WTC11 (cell line): Measurements from ENCODE around the gene BNC2. TPM values are rescaled to one million over a fixed set of nuclear protein-coding genes. Genes with fewer than 3 reads are reported as not detected.

Experiments
- ATAC-seq: fragments of 200-7000 bp; cut with Tn5 transposase; 2 replicates; pipeline ENCODE4 v1.10.0; 2021; ENCODE audit warnings: mild to moderate bottlenecking, moderate library complexity
- CTCF ChIA-PET: fragments of 300-600 bp; sonication (Branson Sonifier 250); formaldehyde crosslinking; loops from one replicate; lab custom pipeline; 2021; ENCODE audit warnings: antibody characterized with exemption; lab: Charles Lee
- POLR2A ChIA-PET: fragments of 350-600 bp; sonication (Branson Sonifier 250); formaldehyde crosslinking; loops from one replicate; lab custom pipeline; 2021; ENCODE audit warnings: antibody characterized with exemption; lab: Charles Lee
- DNase-seq: peaks from one replicate; pipeline ENCODE4 v3.0.0; 2021; ENCODE audit warnings: low spot score
- H3K27ac Mint-ChIP-seq: 2 replicates; pipeline ENCODE4 v1.8.0; 2021; ENCODE audit warnings: mixed read lengths
- H3K27me3 Mint-ChIP-seq: 2 replicates; pipeline ENCODE4 v1.8.0; 2021; ENCODE audit warnings: low read depth, mild to moderate bottlenecking, moderate library complexity, mixed read lengths
- H3K36me3 Mint-ChIP-seq: 2 replicates; pipeline ENCODE4 v1.8.0; 2021; ENCODE audit warnings: mixed read lengths
- H3K4me1 Mint-ChIP-seq: 2 replicates; pipeline ENCODE4 v1.8.0; 2022; ENCODE audit warnings: mixed read lengths
- H3K4me3 Mint-ChIP-seq: 2 replicates; pipeline ENCODE4 v1.8.0; 2021; ENCODE audit warnings: mild to moderate bottlenecking, moderate library complexity, mixed read lengths
- H3K9me3 Mint-ChIP-seq: 2 replicates; pipeline ENCODE4 v1.8.0; 2021; ENCODE audit warnings: mixed read lengths
- AFF4 ChIP-seq: sonication (generic); formaldehyde crosslinking; IDR thresholded peaks from 2 replicates; pipeline ENCODE4 v1.8.1; 2023; ENCODE audit warnings: mild to moderate bottlenecking, missing genetic modification reagents, borderline replicate concordance
- AR ChIP-seq: fragments of 250-450 bp; sonication (Bioruptor Pico); IDR thresholded peaks from 2 replicates; pipeline ENCODE4 v1.9.0; 2021; ENCODE audit warnings: mild to moderate bottlenecking
- ATF3 ChIP-seq: sonication (generic); formaldehyde crosslinking; conservative IDR thresholded peaks from 2 replicates; pipeline ENCODE4 v1.8.1; 2022; ENCODE audit warnings: mild to moderate bottlenecking, missing genetic modification reagents
- CBFB ChIP-seq: sonication (generic); formaldehyde crosslinking; IDR thresholded peaks from 2 replicates; pipeline ENCODE4 v1.8.1; 2022; ENCODE audit warnings: mild to moderate bottlenecking, low read depth, missing genetic modification reagents
- E2F4 ChIP-seq: sonication (generic); formaldehyde crosslinking; IDR thresholded peaks from 2 replicates; pipeline ENCODE4 v1.8.1; 2022; ENCODE audit warnings: low read depth, mild to moderate bottlenecking, moderate library complexity, missing genetic modification reagents, borderline replicate concordance
- ESRRA ChIP-seq: sonication (generic); formaldehyde crosslinking; IDR thresholded peaks from 2 replicates; pipeline ENCODE4 v1.8.1; 2022; ENCODE audit warnings: mild to moderate bottlenecking, missing genetic modification reagents, borderline replicate concordance
- ETV6 ChIP-seq: sonication (generic); formaldehyde crosslinking; IDR thresholded peaks from 2 replicates; pipeline ENCODE4 v1.8.1; 2022; ENCODE audit warnings: mild to moderate bottlenecking, missing genetic modification reagents
- FOXJ3 ChIP-seq: sonication (generic); formaldehyde crosslinking; IDR thresholded peaks from 2 replicates; pipeline ENCODE4 v1.9.0; 2021; ENCODE audit warnings: missing genetic modification reagents, mild to moderate bottlenecking, borderline replicate concordance
- FOXP4 ChIP-seq: sonication (generic); formaldehyde crosslinking; IDR thresholded peaks from 2 replicates; pipeline ENCODE4 v1.8.0; 2022; ENCODE audit warnings: mild to moderate bottlenecking, missing genetic modification reagents
- IRF2 ChIP-seq: sonication (generic); formaldehyde crosslinking; IDR thresholded peaks from 2 replicates; pipeline ENCODE4 v1.8.0; 2022; ENCODE audit warnings: low read depth, missing genetic modification reagents, borderline replicate concordance
- MYBL2 ChIP-seq: sonication (generic); formaldehyde crosslinking; IDR thresholded peaks from 2 replicates; pipeline ENCODE4 v1.8.1; 2023; ENCODE audit warnings: mild to moderate bottlenecking, moderate library complexity, missing genetic modification reagents
- NR3C1 ChIP-seq: sonication (generic); formaldehyde crosslinking; conservative IDR thresholded peaks from 2 replicates; pipeline ENCODE4 v1.8.1; 2023; ENCODE audit warnings: low read depth, mild to moderate bottlenecking, missing genetic modification reagents
- PREB ChIP-seq: sonication (generic); formaldehyde crosslinking; IDR thresholded peaks from 2 replicates; pipeline ENCODE4 v1.8.1; 2022; ENCODE audit warnings: mild to moderate bottlenecking, missing genetic modification reagents, moderate library complexity, borderline replicate concordance
- SMAD3 ChIP-seq: sonication (generic); formaldehyde crosslinking; IDR thresholded peaks from 2 replicates; pipeline ENCODE4 v1.8.0; 2022; ENCODE audit warnings: missing genetic modification reagents, mild to moderate bottlenecking, borderline replicate concordance
- STAT6 ChIP-seq: sonication (generic); formaldehyde crosslinking; conservative IDR thresholded peaks from 2 replicates; pipeline ENCODE4 v1.8.1; 2023; ENCODE audit warnings: mild to moderate bottlenecking, low read depth, missing genetic modification reagents, moderate library complexity
- TP53 ChIP-seq: sonication (generic); formaldehyde crosslinking; IDR thresholded peaks from 2 replicates; pipeline ENCODE4 v1.8.1; 2023; ENCODE audit warnings: mild to moderate bottlenecking, missing genetic modification reagents
- ZBTB21 ChIP-seq: sonication (generic); formaldehyde crosslinking; IDR thresholded peaks from 2 replicates; pipeline ENCODE4 v1.8.1; 2023; ENCODE audit warnings: mild to moderate bottlenecking, missing genetic modification reagents, borderline replicate concordance
- ZNF423 ChIP-seq: fragments of 250-450 bp; sonication (Bioruptor Pico); IDR thresholded peaks from 2 replicates; pipeline ENCODE4 v2.1.2; 2022; ENCODE audit warnings: mild to moderate bottlenecking, moderate library complexity
- ZNF425 ChIP-seq: fragments of 250-450 bp; sonication (Bioruptor Pico); conservative IDR thresholded peaks from 2 replicates; pipeline ENCODE4 v1.9.0; 2021; ENCODE audit warnings: mild to moderate bottlenecking
- total RNA-seq: library from RNA; stranded (reverse); gene quantifications from 3 replicates; pipeline ENCODE4 v1.2.3, GENCODE V29; 2021

Gene BNC2
- total RNA-seq, 1 experiment from 2014 or later = 33.3 TPM

- ChIA-PET CTCF (no interaction called here), POLR2A (no interaction called here)
- H3K4me1 Mint-ChIP-seq = peaks cover 48% of the 10 kb centered on the region
- no peaks in the 10 kb centered on the region for H3K9me3 Mint-ChIP-seq
- DNase-seq = no peak
- peaks cover 3% of the 10 kb centered on the region; the same call in 1 of the 2 replicates for H3K36me3 Mint-ChIP-seq
- no peak overlapping the region for H3K4me3 Mint-ChIP-seq
- no peaks in the 10 kb centered on the region for H3K27me3 Mint-ChIP-seq
- no peak for ATAC-seq
- TF ChIP-seq AFF4 (no peak), ESRRA (CRISPR knock-in tag) (no peak), PREB (no peak), ETV6 (CRISPR knock-in tag) (no peak), SMAD3 (CRISPR knock-in tag) (no peak), ZNF423 (CRISPR knock-in tag) (no peak), E2F4 (CRISPR knock-in tag) (no peak), ZNF425 (no peak), ZBTB21 (CRISPR knock-in tag) (no peak), CBFB (CRISPR knock-in tag) (no peak), ATF3 (CRISPR knock-in tag) (no peak)
- H3K27ac Mint-ChIP-seq = peak overlapping the region; percentile 6; the same call in 1 of the 2 replicates
Observed at GRCh38 chr9:16784002-16784401, 86.5 kb downstream of the BNC2 start.

- no peak overlapping the region for H3K4me3 Mint-ChIP-seq
- no peak overlapping the region for H3K27ac Mint-ChIP-seq
- no peaks in the 10 kb centered on the region for H3K9me3 Mint-ChIP-seq
- DNase-seq (no peak), ATAC-seq (no peak)
- H3K4me1 Mint-ChIP-seq = peaks cover 53% of the 10 kb centered on the region
- no peaks in the 10 kb centered on the region; the same call in 1 of the 2 replicates for H3K36me3 Mint-ChIP-seq
- CTCF ChIA-PET = no interaction called here
- no peaks in the 10 kb centered on the region for H3K27me3 Mint-ChIP-seq
- TF ChIP-seq FOXJ3 (CRISPR knock-in tag) = no peak
- TF ChIP-seq NR3C1 = no peak
- TF ChIP-seq TP53 (CRISPR knock-in tag) = no peak
- no peak for TF ChIP-seq AR (CRISPR knock-in tag)
- no peak for TF ChIP-seq FOXP4 (CRISPR knock-in tag)
- TF ChIP-seq STAT6 (CRISPR knock-in tag) = no peak
- TF ChIP-seq IRF2 (CRISPR knock-in tag) = no peak
- no peak for TF ChIP-seq MYBL2 (CRISPR knock-in tag)
- POLR2A ChIA-PET = no interaction called here
Observed at GRCh38 chr9:16782490-16782889, 88.0 kb downstream of the BNC2 start.
